GM18861 (cell line): Measurements from ENCODE around the gene NELL2.

Source experiments
- ATAC-seq: cut with Tn5 transposase; IDR thresholded peaks from one replicate; pipeline ENCODE4 v1.9.1; 2021; ENCODE audit not compliant: unreplicated experiment

Gene NELL2

GRCh38 chr12:44488180-44488579 lies 387.9 kb downstream of the NELL2 start:
- no peak for ATAC-seq

DNA sequence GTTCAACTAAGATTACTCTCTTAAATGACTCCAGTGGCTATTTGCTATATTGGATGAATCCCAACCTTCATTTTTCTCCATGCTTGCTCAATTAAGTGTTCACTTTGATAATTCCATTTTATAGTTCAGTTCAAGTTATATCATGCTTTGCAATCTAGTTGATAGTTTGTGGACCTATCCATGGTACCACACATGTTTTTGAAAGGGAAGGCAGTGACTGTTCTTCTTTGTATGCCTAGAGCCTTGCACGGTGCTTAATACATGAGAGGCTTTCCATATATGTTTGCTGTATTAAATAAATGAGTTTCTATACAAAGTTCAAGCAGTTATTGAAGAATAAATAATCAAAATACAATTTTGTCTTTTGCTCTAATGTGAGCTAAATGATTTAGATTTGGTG lies 391.3 kb downstream of the NELL2 start:
- no peak for ATAC-seq

DNA sequence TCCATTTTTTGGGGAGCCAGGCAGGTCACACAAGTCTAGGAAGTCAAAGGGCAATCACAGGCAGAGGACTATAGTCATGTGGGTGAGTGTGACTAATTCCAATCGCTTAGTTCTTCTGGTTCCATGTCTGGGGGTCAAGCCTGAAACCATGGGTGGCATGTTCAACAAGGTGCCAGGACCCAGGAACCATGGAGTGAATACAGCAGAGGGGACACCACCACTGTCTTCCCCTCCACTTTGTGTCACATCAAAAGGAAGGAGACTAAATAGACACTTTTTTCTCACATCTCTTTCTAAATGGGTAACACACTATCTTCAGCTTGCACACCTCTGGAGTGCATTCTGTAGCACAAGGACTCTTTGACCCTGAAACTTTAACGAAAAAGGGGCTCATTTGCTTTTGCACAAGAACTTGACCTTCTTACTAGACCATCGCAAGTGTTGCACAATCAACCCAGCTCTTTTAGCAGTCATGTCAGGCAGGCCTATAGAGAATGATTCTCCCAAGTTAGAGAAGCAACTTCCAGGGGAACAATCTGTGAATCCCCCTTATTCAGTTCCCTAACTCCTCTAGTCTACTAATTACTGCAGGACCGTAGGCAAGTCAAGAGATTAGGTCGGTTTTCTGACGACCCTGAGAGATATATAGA lies 398.7 kb downstream of the NELL2 start:
- ATAC-seq = no peak

GRCh38 chr12:44476683-44477082 lies 399.4 kb downstream of the NELL2 start:
- no peak for ATAC-seq

- ATAC-seq = no peak
Observed at GRCh38 chr12:44465139-44465538, 411.0 kb downstream of the NELL2 start.

DNA sequence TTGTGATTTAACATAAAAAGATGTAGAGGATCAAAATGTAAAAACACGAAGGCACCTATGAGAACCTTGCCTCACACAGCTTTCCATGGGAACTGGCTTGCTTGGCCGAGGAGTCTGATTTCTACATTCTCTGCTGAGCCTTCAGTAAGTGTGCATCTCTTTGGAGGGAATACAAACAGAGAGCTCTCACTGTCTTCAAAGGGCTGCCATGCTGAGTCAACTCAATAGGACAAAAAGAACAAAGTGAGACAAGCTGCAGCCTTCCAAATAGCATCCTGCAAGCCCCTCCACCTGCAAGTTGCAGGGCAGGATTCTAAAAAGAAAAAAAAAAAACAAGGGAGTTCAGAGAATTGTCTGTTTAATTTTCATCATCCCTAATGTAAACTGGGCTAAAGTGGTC lies 411.9 kb downstream of the NELL2 start:
- no peak for ATAC-seq

DNA sequence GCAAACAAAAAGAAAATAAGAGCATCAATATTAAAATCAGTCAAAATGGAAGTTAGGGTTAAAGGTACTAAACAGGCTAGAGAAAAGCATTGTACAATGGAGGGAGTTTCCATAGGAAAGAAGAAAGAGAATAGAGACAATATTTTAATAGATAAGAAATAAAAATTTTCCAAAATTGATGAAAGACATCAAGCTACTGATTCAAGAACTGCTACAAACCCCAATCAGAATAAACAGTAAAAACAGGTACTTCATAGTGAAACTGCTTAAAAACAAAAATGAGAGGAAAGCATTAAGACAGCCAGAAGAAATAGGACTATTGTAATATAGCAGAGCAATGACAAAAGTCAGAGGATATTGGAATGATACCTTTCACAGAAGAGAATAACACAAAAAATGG lies 413.4 kb downstream of the NELL2 start:
- ATAC-seq = no peak

DNA sequence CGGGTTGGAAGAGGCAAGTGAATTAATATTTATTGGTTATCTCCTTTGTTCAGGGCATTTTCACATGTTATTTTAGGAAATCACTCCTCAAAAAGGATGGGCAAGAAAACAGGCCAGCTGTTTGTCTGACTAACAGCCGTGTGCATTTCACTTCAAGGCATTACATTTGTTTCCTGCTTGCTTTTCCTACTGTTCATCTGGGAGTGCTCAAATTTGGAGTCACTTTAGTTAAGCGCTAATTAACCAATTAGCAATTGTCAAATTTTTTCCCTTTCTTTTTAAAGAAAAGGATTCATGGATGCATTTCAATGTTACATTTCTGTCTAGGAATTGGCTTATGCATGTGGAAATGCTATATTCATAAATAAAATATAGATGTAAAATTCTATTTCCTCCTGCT lies 415.9 kb downstream of the NELL2 start:
- no peak for ATAC-seq

DNA sequence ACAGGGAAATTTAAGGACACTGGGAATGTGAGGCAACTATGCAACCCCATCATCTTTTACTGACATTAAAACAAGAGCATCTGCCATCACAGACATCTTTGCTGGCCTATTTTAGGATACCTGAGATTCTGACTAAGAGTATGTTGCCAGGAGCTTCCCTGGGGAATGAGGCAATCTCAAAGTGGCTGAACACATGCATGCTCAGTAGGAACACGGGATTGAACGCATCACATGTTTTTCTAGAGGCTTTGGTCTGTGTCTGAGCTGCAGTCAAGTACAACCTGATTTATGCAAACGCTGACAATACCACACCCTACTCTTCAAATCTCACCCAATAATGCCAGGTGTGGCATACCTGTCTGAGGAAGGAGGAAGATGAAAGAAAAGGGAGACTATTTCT lies 416.5 kb downstream of the NELL2 start:
- no peak for ATAC-seq
